ENCODE results near the gene SASH1. TPM values are rescaled to one million over a fixed set of nuclear protein-coding genes. Genes with fewer than 3 reads are reported as not detected.

Gene SASH1
- total RNA-seq, 6 experiments from 2014 or later, result 66.0 to 91.4 (median 88.4) TPM

DNA sequence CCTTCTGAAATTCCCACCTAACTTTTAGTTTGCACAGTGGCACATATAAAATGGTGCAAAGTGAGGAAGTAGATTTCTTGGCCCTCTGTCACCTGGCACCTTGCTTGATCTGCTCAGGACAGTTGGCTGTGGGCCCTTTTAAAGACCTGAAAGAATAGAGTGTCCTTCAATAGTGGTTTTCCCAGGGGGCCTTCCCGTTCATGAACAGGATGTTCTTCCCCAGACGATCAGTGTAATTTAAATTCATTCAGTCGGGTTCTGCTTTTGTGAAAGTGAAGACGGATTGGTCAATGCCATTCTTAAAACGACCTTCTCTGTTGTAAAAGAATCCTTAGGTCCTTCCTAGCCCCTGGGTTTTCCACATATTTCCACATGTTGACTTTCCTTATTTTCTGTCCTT is 178.5 kb downstream of the SASH1 start:
- Mint-ChIP-seq H3K27me3 (ENCODE audit: insufficient read depth) (peaks cover 7% of the 10 kb centered on the region), H3K27ac (peak overlapping the region; percentile 96), H3K9me3 (no peaks in the 10 kb centered on the region; the same call in 1 of the 2 replicates), H3K36me3 (ENCODE audit: low read depth) (peaks cover 66% of the 10 kb centered on the region), H3K4me3 (peak overlapping the region; percentile 62), H3K4me1 (ENCODE audit: low read depth) (peaks cover 81% of the 10 kb centered on the region)
- TF ChIP-seq, protein P1, sequence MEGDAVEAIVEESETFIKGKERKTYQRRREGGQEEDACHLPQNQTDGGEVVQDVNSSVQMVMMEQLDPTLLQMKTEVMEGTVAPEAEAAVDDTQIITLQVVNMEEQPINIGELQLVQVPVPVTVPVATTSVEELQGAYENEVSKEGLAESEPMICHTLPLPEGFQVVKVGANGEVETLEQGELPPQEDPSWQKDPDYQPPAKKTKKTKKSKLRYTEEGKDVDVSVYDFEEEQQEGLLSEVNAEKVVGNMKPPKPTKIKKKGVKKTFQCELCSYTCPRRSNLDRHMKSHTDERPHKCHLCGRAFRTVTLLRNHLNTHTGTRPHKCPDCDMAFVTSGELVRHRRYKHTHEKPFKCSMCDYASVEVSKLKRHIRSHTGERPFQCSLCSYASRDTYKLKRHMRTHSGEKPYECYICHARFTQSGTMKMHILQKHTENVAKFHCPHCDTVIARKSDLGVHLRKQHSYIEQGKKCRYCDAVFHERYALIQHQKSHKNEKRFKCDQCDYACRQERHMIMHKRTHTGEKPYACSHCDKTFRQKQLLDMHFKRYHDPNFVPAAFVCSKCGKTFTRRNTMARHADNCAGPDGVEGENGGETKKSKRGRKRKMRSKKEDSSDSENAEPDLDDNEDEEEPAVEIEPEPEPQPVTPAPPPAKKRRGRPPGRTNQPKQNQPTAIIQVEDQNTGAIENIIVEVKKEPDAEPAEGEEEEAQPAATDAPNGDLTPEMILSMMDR (IDR thresholded peaks at IDR 0.05), result no peak
- no peak for DNase-seq

DNA sequence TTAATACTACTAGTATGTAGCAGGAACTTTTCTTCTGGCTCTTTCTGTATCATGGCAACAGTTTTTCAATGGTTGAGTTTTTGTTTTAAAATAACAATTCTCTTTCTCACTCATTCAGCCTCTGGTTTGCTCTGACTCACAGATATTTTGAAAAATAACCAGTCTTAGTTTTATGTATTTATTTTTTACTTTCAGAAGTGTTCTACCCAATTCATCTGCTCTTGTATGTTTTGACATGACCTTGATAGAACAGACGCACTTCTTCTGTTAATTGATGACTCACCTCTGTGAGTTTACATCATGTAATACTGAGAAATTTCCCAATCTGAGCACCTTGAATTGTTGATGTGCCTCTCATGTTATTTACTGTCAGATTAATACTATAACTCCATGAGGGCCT is 178.9 kb downstream of the SASH1 start:
- Mint-ChIP-seq H3K4me1 (ENCODE audit: low read depth) (peaks cover 85% of the 10 kb centered on the region), H3K9me3 (no peaks in the 10 kb centered on the region; the same call in 1 of the 2 replicates)
- TF ChIP-seq, protein P1 (IDR thresholded peaks at IDR 0.05), result no peak

DNA sequence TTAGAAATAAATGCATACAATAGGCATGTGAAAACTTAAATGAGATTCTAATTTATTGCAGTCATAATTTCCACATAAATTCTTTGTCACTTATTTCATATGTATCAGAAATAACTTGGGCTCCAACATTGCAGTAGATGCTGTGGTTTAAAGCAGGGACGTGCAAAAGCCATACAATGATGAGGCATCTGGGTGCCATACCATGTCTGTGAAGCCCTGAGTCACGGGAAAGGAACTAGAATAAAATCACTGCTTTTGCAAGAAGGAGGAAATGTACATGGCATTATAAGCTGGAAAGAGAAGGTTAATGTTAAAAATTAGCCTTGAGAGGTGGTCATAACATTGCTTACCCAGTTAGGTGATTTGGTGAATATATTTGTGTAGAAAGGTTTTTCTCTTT is 180.4 kb downstream of the SASH1 start:
- peak; percentile 85 for DNase-seq
- TF ChIP-seq, protein P1 (IDR thresholded peaks at IDR 0.05), result no peak
- H3K27ac Mint-ChIP-seq, result peak overlapping the region; percentile 96
- peaks cover 71% of the 10 kb centered on the region for H3K36me3 Mint-ChIP-seq (ENCODE audit: low read depth)
- H3K27me3 Mint-ChIP-seq (ENCODE audit: insufficient read depth), result peaks cover 7% of the 10 kb centered on the region
- H3K9me3 Mint-ChIP-seq, result no peaks in the 10 kb centered on the region
- peak overlapping the region; percentile 77 for H3K4me3 Mint-ChIP-seq
- peaks cover 95% of the 10 kb centered on the region for H3K4me1 Mint-ChIP-seq (ENCODE audit: low read depth)

More for the DNA sequence above, 178.9 kb downstream of the SASH1 start:
- Mint-ChIP-seq H3K4me3 (peak overlapping the region; percentile 62), H3K36me3 (ENCODE audit: low read depth) (peaks cover 67% of the 10 kb centered on the region), H3K27ac (peak overlapping the region; percentile 96), H3K27me3 (ENCODE audit: insufficient read depth) (peaks cover 7% of the 10 kb centered on the region)
- DNase-seq, result peak; percentile 43

DNA sequence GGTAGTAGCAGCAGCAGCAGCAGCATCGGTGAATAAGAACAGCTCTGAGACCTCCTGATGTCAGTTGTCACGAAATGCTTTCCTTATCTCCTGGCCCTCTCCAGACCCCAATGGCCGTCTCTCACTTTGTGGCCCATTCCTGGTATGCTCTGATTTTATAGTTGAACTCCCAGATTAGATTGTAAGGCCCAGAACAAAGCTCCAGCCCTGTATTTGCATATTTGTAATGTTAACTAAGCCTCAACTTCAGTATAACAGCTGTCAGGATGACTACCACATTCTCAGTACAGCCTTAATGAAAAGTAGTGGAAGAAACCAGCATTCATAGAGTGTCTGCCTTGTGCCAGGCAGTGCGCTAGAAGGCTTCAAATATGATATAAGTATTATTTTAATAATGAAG is 180.9 kb downstream of the SASH1 start:
- peaks cover 70% of the 10 kb centered on the region for H3K36me3 Mint-ChIP-seq (ENCODE audit: low read depth)

DNA sequence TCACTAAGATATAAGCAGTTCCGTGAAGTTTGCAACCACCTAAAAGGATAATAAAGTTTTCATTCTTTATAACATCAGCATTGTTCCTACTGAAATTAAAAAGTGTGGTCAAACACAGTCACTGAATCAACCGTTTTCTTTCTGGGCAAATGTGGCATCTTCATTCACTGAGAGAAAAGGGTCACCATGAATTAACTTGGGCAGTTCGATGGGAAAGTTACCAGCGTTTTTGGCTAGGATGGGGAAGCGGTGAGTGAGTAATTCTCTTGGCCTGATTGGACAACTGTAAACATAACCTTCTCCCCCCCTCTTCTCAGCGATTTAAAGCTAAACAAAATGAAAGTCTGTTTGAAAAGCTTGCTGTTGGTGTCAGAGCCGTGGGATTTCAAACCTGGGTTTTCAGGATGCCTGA is 181.8 kb downstream of the SASH1 start:
- Mint-ChIP-seq H3K27ac (peak overlapping the region; percentile 100), H3K4me3 (peak overlapping the region; percentile 88), H3K36me3 (ENCODE audit: low read depth) (peaks cover 69% of the 10 kb centered on the region), H3K27me3 (ENCODE audit: insufficient read depth) (peaks cover 3% of the 10 kb centered on the region; the same call in 1 of the 2 replicates), H3K9me3 (no peaks in the 10 kb centered on the region), H3K4me1 (ENCODE audit: low read depth) (peaks cover 95% of the 10 kb centered on the region)
- TF ChIP-seq, protein P1 (IDR thresholded peaks at IDR 0.05), result no peak
- peak; percentile 78 for DNase-seq

More for the DNA sequence above, 180.9 kb downstream of the SASH1 start:
- Mint-ChIP-seq H3K27me3 (ENCODE audit: insufficient read depth) (peaks cover 3% of the 10 kb centered on the region; the same call in 1 of the 2 replicates), H3K4me1 (ENCODE audit: low read depth) (peaks cover 95% of the 10 kb centered on the region), H3K27ac (peak overlapping the region; percentile 96), H3K4me3 (peak overlapping the region; percentile 77), H3K9me3 (no peaks in the 10 kb centered on the region)
- TF ChIP-seq, protein P1 (IDR thresholded peaks at IDR 0.05), result no peak
- DNase-seq, result no peak
